Right ventricle myocardium inferior (tissue), 1 donor: Measurements from ENCODE around the gene PARD3B. TPM values are rescaled to one million over a fixed set of nuclear protein-coding genes. Genes with fewer than 3 reads are reported as not detected.

Experiments used
- ATAC-seq: fragments of 200-7000 bp; cut with Tn5 transposase; one replicate; pipeline ENCODE4 v1.9.1; 2020; ENCODE audit warnings: mild to moderate bottlenecking, moderate library complexity
- DNase-seq: peaks from one replicate; pipeline ENCODE4 v3.0.0; 2021; ENCODE audit errors: missing footprints
- intact Hi-C: fragments of 100-400 bp; cut with DNase I; formaldehyde crosslinking; loops from one replicate; pipeline ENCODE4 v1.11.0; 2022
- total RNA-seq: library from RNA; stranded (reverse); fragmentation: NEBNext Ultra II Directional; extraction: Animal tissue kit (Norgen Biotek cat#: 25700); gene quantifications from one replicate; pipeline ENCODE4 v1.2.1, GENCODE V29; 2021
- donor health status: DM: no; HTN: yes; CAD: no; lungs with severe emphysema.

PARD3B gene
- total RNA-seq, 1 donor from 2014 or later: 7.8 TPM

DNA sequence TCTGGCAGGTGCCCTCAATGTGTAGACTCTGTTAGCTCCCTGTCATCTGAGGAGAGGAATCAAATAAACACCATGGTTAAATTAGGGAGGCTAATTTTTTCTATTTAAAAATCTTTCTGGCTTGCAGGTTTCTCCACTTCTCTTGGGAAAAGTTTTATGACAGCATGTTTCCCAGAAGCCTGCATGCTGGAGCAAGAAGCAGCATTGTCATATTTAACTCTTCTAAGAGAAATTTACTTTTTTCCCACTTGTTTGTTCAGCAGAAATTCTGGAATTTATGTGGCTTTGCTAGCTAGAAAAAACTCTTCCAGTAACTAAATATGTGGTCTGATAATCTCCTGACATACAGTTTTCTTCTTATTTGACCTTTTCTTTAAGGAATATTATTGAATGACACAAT is 230.5 kb downstream of the PARD3B start:
- DNase-seq (no peak), ATAC-seq (no peak)
- intact Hi-C loops: no loop called here

DNA sequence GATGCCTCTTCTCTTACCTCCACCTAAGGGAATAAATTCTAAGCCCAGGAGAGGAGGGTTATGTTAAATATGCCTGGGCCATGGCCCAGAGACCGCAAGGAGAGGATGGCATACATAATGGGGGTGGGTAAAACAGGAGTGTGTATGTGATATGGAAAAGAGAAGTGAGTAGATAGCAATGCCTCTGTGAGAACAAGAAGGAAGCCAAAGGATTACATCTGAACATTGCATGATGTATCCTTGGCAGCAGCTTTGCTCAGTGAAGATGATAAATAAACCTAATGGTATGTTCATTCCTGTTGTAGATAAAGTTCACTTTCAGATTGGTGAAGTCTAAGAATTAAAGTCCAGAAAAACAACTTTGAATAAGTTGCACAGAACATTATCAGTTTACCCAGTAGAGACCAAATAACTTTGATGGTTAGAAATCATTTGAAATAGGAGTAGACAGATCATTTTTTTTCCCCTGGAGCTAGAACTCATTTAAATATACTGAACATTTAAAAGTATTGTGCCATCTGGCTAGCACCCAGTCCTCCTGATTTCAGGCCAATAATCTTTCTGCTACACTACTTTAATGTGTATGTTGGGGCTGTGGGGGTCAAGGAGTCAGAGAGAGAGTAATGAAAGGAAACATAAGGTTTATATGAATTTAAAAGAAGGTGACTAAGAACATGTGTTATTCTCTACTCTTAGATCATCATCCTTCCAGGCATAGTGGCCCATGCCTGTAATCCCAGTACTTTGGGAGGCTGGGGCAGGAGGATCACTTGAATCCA is 231.7 kb downstream of the PARD3B start:
- no peak for DNase-seq
- no peak for ATAC-seq
- intact Hi-C loops: no loop called here

DNA sequence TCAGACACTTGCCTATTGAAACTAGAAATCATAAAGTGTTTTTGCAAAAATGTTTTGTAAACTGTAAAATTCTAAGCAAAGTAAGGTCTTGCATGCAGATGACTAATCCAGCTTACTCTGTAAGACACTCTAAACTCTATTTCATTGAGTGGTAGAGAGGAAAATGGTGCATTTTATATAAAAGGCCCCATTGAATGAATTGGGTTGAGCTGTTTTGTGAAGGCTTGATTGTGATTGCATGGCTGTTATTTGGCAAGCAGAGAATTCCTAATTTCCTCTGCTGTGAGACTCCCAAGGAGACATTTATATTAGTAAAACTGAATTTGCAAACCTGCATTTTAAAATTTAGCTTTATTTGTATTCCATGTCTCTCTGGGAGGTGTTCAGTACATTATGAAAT is 234.5 kb downstream of the PARD3B start:
- intact Hi-C loops: no loop called here
- ATAC-seq (no peak), DNase-seq (no peak)

DNA sequence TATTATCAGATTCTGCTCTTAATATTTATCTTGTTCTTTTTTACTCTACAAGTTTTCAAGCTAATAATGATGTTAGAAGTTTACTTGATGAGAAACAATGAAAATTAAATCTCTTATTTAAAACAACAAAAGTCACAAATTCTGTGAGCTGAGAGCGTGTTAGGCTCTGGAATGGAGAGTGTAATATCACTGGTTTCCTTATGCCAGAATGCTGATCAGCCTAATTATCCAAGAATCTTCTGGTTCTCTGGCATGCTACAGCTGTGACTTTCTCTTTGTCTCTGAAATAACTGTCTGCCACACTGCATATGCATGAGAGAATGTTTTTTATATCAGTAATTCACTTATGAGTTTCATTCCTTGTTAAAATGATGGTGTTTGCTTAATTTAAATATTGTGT is 236.7 kb downstream of the PARD3B start:
- intact Hi-C loops: no loop called here
- DNase-seq (no peak), ATAC-seq (no peak)

DNA sequence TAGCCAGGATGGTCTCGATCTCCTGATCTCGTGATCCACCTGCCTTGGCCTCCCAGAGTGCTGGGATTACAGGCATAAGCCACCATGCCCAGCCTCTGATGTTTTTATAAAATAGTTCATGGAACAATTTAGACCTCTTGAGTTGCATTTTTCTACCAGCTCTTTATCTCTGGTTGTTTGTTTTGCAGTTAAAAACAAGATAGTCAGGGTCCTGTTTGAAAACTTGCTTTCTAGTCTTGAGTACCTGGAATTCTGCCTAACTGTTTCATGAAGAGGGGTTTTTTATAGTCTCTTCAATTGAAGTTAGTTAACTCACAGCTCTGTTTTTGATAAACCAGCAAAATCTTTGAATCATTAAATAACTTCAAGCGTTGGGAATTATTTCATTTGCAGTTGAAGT is 244.8 kb downstream of the PARD3B start:
- no peak for ATAC-seq
- DNase-seq: no peak
- intact Hi-C loops: no loop called here

DNA sequence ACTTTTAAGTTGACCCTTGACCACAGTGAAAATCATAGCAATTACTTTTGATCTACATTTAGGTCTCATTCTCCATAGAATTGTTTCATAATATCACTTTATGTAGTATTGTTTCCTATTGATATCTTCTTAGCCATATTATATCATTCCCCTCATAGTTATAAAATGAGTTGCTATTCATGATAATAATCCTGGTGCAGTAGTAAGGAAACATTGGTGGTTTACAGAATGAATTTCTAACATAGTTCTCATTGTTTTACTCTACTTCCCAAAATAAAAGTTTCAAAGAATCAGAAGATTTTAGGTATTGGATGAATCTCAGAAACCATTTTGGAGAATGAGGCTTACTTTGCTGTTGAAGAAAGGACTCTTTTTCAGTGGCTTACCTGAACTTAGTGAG is 246.0 kb downstream of the PARD3B start:
- no peak for ATAC-seq
- no peak for DNase-seq
- intact Hi-C loops: no loop called here

DNA sequence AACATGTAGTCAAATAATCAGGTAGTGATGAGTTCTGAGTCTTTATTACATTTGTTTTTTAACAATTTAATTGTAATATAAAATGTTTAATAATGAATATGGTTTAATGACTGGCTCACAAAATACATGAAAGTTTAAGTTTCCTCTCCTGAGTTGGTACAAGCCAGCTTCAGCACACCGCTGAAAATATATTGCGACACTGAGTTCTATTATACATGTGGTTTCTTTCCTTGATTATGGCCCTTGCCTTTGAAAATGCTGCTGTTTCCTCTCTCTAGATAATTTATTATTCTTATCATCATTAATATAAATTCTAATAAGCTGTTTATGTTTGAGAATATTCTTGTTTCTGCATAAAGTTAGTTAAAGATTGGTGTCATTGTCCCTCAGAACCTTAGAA is 249.3 kb downstream of the PARD3B start:
- intact Hi-C loops: no loop called here
- DNase-seq: no peak
- no peak for ATAC-seq

DNA sequence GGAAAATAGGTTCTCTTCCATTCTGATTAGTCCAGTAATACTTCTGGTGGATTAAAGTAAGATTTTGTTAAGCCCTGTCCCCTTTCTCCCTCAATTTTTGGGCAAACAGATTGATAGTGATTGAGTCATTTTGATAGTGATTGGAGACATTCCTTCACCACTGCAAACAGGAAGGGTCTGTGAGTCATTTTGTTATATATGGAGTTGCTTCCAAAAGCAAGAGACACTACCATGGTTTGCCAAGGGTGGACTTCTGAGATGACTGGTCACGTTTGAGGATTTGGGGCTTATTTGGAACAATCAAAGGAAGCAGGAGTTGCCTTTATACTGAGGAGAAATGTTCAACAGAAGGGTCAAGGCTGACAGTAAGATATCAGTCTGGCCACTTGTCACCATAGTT is 249.9 kb downstream of the PARD3B start:
- ATAC-seq (no peak), DNase-seq (no peak)

DNA sequence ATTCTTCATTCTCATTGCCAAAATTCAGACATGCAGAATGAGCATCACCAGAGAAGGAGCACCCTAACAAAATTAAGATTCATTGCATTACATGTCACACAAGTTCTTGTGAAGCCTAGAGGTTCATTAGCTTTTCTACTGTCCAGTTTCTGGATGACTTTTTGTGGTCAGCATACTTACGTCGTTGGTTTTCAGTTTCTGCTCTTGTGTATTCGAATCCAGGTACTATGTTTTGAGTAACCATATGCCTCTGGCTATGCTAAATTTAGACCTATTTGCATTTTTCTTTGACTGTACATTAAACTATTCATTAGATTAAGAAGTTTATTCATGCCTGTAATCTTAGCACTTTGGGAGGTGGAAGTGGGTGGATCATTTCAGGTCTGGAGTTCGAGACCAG is 251.3 kb downstream of the PARD3B start:
- DNase-seq (no peak), ATAC-seq (no peak)
- intact Hi-C loops: no loop called here

More for the DNA sequence above, 249.9 kb downstream of the PARD3B start:
- intact Hi-C loops: no loop called here

DNA sequence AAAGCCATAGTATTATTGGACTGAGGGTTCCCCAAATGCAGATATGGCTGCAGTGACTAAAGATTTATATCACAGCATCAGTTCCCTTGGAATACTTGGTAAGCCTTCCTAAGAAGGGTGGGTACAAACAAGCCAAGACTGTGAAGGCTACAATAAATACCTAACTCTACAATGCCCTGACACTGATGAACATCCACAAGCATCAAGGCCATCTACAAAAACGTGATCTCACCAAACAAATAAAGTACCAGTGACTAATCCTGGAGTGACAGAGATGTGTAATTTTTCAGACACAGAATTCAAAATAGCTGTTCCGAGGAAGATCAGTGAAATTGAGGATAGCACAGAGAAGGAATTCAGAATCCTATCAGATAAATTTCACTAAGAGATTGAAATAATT is 254.5 kb downstream of the PARD3B start:
- intact Hi-C loops: no loop called here
- ATAC-seq (no peak), DNase-seq (no peak)

DNA sequence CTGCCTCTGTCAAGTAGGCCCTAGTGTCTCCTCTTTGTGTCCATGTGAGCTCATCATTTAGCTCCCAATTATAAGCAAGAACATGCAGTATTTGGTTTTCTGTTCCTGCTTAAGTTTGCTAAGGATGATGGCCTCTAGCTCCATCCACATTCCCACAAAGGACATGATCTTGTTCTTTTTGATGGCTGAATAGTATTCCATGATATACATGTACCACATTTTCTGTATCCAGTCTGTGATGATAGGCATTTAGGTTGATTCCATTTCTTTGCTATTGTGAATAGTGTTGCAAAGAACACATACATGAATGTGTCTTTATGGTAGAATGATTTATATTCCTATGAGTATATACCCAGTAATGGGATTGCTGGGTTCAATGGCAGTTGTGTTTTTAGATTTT is 263.2 kb downstream of the PARD3B start:
- ATAC-seq: no peak
- intact Hi-C loops: no loop called here
- no peak for DNase-seq

DNA sequence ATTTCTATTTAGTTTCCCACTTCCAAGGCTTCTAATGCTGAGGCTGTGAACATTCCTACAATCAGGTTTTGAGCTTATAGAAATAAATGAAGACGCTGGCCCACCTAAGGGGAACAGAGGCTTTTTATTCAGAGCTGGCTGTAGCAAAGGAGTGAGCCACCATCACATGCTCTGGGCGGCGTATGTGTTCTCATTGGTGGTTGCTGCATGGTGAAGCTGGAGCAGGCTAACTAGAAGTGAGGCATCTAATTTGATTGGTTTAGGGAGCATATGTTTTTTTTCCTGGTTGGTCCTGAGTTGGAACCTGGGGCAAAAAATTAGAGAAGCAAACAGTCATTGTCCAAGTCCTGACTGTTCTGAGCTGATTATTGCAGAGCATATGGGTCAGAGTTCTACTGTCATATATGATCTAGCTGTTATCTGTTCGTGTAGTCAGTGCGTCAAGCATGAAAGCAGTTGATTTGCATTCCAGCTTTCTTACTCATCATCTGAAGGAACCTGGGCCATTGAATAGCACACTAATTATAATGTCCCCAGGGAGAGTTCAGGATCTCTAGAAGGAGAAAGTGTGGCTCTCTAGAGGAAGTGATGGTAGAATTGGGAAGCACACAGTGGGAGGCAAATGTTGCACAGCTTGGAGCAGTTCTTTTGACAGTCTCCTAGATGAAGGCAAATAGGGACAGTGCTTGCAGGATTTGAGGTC is 279.6 kb downstream of the PARD3B start:
- ATAC-seq (no peak), DNase-seq (no peak)
- intact Hi-C loops: no loop called here

DNA sequence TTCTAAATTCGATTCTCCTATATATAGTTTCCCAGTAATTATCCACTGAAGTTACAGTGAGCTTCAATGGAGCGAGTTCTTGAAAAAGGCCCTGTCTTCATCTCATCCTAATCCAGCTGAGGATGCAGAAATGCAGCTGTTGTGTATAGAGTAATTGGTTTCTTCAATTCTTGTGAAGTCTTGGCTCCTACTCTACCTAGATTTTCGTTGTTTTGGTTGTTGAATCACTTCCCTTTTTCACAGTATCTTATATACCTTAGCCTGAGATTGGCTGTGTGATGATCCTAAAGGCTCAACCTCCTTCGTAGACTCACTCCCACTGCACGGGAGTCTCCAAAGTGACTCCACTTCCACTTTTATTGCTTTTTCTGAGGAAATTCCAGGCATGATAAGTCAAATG is 280.4 kb downstream of the PARD3B start:
- no peak for ATAC-seq
- DNase-seq: no peak
- intact Hi-C loops: no loop called here

DNA sequence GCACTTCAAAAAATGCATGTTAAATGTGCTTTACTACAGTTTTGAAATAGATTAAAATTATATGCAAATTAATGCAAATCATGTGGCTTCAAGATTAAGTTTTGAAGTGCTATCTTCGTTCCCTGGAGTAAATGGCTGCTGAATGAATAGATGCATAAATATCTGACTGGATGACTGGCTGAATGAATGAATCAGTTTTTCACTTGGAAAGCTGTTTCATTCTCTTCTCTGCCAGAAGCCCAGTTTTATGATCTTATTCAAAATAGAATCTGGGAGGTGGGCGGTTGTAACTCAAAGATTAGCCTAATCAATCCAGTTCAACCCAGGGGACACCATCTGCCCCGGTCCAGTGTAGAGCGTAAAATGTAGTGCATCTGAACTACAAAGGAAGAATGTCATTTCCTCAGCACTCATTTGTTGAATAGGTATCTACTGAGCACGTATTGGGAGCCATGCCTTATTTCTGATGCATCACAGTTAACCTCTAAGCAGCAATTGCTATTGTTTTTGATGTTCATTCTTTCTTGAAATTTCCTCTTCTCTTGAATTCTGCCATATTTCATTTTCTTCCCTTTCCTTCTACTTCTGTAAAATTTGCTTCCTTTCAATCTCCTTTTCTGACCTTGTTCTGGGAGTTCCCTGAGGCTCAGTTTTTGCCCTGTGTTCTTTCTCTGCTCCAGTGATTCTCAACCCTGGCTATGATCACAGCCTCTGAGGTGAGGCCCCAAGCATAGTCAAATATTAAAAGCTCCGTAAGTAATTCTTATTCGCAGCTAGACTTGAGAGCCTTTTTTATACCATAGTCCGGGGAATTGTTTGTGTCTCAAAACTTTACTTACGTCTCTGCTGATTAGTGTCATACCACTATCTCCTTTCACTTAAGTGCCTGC is 282.7 kb downstream of the PARD3B start:
- ATAC-seq: no peak
- no peak for DNase-seq
- intact Hi-C loops: no loop called here

DNA sequence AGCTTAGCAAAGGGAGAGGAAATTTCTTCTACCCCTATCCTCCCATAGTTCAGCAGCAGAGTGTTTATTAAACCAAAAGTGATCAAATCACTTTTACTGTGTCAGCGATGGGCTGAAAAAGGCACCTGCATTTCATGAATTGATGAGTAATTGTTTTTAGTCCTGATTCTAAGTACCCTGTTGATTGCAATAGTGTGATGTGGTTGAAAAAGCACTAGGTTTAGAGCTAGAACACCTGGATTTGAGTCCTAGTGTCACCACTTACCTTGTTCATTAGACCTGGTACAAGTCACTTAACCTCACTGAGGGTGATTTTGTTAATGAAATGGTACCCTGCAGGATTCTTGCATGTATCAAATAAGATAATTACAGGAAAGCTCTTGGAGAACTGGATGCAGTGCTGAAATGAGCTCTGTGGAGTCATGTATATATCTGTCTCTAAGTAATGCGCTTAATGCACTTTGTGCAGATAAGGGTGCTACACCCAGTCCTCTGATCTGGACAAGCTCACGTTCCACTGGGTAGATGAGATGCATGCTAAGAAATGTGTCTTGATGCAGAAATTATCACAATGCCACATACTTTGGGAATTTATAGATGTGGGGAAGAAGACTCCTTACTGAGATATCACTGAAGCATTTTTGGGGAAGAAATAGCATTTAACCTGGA is 289.6 kb downstream of the PARD3B start:
- intact Hi-C loops: no loop called here
- ATAC-seq (no peak), DNase-seq (no peak)

DNA sequence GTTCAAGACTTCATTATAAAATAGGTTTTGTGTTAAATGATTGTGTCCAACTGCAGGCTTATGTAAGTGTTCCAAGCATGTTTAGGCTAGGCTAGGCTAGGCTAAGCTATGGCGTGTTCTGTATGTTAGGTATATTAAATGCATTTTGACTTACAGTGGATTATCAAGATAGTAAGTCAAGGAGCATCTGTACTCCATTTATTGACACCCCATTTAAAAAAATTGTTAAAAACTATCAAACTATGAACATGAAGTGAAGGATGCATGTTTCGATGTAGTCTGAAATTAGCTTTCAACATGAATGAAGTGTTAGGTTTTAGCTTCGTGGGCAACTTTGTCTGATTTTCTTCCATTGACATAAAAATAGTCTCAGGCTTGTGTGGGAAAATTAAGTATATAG is 290.5 kb downstream of the PARD3B start:
- DNase-seq (no peak), ATAC-seq (no peak)
- intact Hi-C loops: no loop called here

DNA sequence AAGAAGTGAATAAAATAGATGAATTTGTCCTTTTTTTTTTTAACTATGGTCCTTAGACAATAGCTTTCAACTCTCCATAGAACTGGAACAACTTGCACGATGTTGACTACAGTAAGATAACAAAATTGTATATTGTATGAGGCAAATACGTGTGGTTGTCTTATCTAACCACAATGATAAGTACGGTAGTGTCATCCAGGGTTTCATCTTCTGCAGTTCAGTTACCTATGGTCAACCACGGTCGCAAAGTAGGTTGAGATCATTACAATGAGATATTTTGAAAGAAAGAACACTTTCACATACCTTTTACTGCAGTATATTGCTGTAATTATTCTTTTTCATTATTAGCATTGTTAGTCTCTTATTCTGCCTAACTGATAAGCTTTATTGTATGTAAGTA is 295.2 kb downstream of the PARD3B start:
- DNase-seq (no peak), ATAC-seq (no peak)
- intact Hi-C loops: no loop called here

DNA sequence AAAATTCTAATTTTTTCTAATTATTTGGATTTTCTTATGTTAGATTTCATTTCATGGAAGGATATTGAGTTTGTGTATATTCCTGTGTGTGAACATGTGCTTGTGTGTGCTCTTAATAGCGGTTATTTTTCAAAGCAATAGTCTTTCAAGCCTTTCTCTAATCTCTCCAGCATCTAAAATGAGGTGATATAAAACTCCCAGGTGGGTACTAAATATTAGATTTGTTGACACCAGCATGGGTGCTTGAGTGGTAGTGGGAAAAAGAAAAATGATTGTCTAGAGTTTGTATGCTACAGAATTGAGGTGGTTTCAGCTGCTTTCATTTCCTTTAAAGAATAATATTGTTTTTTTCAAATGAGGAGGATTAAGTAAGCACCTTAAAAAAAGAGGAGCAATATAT is 296.8 kb downstream of the PARD3B start:
- DNase-seq (no peak), ATAC-seq (no peak)
- intact Hi-C loops: no loop called here
